Nucleus accumbens (tissue), 56 donors: Measurements from ENCODE around the gene GABRB2.

ENCODE experiments used
- DNase-seq, 56 donors: peaks; one replicate each; lab custom pipeline; 2025; lab: John Stamatoyannopoulos, UW

The GABRB2 gene

DNA sequence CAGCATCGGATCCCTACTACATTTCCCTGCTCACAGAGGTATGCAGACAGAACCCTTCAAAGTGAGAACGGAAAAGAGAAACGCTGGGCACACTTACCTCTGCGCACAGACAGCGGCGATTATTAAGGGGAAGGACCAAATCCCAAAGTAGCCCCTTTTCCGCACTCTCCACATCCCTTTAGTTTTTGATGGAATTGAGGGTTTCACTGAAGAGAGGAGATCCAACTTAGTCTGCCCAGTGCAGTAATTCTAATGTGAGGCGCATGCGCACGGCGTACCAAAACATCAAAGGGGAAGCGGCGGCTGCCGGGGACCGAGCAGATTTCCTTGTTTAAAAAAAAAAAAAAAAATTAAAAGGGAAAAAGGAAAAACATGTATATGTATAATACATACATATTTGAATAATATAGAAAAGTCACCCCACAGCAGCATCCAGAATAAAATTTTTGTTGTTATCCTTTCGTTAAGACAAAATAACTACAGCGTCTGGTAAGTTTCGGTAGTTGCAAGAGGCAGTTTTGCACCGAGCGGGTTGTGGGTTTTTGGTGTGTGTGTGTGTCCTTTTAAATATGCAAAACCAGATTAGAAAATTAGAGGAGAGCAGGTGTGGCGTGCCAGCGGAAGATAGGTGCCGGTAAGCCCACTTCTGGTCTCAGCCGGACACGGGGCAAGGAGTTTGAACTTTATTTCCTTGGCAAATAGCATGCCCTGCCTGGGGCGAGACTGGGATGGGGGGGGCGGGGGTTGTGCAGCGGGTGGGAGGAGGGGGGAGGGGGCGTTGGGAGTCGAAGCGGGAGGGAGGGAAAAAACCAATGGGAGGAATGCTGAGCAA is at the start of gene GABRB2:
TSS of gene GABRB2 (minus strand) at position 256 of the 832 bp plus-strand sequence. CDS start at position 174, 82 bp downstream.
- DNase-seq: peak in 44 of 56 donors; percentile 2 to 82 (median 45)

DNA sequence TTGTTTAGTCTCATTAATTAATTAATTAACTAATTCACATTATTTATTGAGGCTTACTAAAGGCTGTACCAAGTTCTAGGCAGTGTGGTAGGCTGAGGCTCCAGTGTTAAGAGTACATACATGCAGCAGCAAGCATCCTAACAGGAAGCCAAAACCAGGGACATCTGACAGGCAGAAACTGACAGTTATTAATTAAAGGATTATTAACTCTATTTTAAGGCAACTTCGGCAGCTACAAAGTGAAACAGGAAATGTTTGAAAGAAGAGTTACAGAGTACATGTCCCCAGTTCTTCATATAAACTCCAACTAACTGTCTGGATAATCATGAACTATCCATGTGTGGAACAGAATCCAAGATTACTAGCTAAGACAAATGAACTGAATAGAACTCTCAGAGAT is 39.3 kb upstream of the GABRB2 start:
- DNase-seq: no peak

- DNase-seq: peak in 17 of 56 donors; percentile 0 to 64 (median 11)
Measured at GRCh38 chr5:161580621-161581020, 34.1 kb upstream of the GABRB2 start.

DNA sequence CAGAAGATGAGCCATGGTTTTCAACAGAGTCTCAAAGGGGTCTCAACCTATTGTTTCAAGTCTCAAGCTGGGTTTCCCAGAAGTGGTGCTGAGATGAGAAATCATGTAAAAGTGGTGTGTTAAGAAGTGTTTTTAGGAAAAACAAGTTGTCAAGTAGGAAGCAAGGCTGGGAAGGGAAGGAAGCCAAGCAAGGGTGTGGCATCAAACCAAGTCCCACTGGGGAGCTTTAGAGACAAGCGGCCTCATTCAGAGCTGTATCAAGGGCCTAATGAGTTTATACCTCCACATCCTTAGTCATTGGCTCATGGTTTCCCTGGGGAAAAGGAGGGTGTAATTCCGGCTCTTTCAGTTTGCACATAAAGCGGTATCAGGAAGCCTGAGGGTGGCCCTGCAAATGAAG is 26.4 kb upstream of the GABRB2 start:
- no peak for DNase-seq

- DNase-seq: peak in 12 of 56 donors; percentile 0 to 42 (median 16)
Measured at GRCh38 chr5:161566081-161566480, 19.6 kb upstream of the GABRB2 start.

DNA sequence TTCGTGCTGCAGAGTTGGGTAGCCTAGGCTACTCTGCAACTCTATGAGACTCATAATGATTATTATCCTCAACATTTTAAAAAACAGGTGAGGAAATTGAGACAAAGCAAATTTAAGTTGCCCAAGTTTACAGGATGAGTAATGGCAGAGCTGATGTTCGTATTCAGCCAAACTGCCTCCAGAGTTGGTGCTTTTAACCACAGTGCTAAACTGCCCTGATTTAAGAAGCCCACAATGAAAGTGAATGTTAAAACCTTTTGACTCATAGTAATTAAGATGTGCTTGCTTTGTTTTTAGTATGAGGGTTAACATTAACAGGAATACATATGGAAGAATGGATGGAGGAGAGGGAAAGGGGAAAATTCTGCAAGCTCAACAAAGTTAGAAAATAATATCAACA is 15.9 kb upstream of the GABRB2 start:
- DNase-seq: no peak

DNA sequence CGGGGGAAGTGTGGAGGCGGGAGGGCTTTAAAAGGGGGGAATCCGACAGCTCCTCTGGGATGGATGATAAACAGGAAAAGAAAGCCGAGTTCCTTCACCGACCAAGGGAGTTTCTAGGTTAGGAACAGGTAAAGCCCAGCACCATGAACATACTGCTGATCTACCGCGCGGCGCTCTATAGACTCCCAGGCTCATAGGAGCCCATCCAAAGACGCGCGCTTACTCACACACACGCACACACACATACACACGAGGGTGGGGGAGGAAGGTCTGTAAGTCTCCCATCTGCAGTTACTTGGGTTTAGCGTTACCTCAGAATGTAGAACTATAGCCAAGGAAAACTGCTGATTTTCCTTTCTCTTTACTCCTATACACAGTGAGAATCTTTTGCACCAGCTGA is 2.6 kb upstream of the GABRB2 start:
- DNase-seq: peak in 8 of 56 donors; percentile 1 to 26 (median 12)

DNA sequence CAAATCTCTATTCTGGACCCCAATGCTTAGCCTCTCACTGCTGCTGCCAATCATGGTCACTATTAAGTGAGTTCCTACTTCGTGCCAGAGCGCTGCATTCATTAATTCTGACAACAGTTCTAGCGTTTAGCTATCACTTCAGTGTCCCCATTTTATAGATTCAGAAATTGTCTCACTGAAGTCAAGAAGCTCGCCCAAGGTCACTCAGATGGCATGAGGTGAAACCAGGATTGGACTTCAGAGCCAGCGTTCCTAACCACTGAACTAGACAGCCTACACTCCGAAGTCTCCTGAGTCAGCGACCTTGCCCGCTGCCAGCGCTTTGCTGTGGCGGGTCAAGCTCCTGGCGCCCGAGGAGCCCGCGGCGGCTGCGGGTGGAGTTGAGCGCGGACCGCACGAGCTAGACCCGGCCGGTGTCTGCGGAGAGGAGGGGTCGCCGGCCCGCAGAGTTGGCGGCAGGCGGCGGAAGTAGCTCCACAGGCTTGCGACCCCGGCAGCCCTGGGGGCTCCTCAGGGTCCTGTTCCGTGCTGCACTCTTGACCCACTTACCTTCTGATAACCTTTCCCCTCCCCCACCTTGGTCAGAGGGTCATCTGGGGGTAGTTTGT is 2.1 kb upstream of the GABRB2 start:
- DNase-seq: peak in 1 of 56 donors; percentile 13

GRCh38 chr5:161547738-161548486 is 1.4 kb upstream of the GABRB2 start:
- peak in 16 of 56 donors; percentile 6 to 62 (median 39) for DNase-seq

GRCh38 chr5:161547406-161547737 is 847 bp upstream of the GABRB2 start:
- DNase-seq: peak in 4 of 56 donors; percentile 17 to 49 (median 38)

GRCh38 chr5:161546095-161546469 is 443 bp downstream of the GABRB2 start:
- peak in 8 of 56 donors; percentile 4 to 56 (median 26) for DNase-seq

GRCh38 chr5:161545344-161546094 is 1.0 kb downstream of the GABRB2 start:
- peak in 1 of 56 donors; percentile 14 for DNase-seq

DNA sequence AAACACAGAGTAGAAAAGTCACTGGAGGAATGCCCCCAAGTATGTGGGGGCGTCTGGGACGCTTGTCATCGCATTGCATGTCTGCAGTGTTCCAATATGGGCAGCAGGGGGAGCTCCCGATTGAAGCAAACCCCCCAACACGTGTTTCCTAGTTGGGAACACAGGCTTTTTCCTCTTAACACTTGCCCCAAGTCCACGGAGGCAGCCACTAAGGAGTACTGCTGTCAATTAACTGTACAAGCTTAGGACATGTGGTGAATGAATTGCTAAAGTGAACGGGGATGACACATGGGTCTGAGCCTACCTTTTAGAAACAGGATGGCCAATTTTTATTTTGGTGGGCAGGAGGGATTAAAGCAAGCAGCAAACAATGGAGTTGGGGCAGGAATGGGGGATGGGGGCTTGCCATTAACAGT is 2.2 kb downstream of the GABRB2 start:
- peak in 37 of 56 donors; percentile 7 to 79 (median 31) for DNase-seq

- DNase-seq: no peak
Measured at GRCh38 chr5:161539016-161539415, 7.5 kb downstream of the GABRB2 start.

- DNase-seq: no peak
Measured at GRCh38 chr5:161535762-161536161, 10.8 kb downstream of the GABRB2 start.

DNA sequence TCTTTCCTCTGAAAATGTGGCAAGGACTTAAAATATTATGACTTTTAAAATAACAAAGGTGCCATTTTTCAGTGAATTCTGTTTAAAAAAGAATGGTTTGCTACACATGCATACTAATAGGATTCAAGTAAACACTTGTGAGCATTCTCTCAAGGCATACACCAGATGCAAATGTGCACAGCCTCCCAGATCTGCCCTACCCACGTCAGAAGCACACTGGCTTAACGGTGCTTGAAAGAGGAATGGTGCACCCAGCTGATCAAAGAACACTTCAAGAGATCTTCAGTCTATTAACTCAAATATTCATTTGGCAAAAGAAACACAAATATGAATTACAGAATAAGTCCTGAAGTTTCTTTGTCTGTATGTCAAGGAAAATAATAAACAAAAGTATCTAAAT is 15.8 kb downstream of the GABRB2 start:
- no peak for DNase-seq

- DNase-seq: no peak
Measured at GRCh38 chr5:161513942-161514341, 32.6 kb downstream of the GABRB2 start.

GRCh38 chr5:161507591-161507990 is 38.9 kb downstream of the GABRB2 start:
- no peak for DNase-seq

- DNase-seq: peak in 1 of 56 donors; percentile 0
Measured at GRCh38 chr5:161505160-161505559, 41.4 kb downstream of the GABRB2 start.

GRCh38 chr5:161498531-161498930 is 48.0 kb downstream of the GABRB2 start:
- DNase-seq: no peak
